ENCODE data around the gene ZP2. TPM values are rescaled to one million over a fixed set of nuclear protein-coding genes. Genes with fewer than 3 reads are reported as not detected.
"Not testable (repeated sequence)": the region's sequence is repeated elsewhere in the genome, so short reads cannot be mapped to it uniquely, and the experiment has no call there.

Gene ZP2
- not detected for total RNA-seq

GRCh38 chr16:21211486-21211885 is at the start of gene ZP2:
Gene ZP2, minus strand, starts transcription at chr16:21211574. Its CDS starts 27 bp downstream, at chr16:21211547.
- Histone ChIP-seq H3K9me3 (no peaks in the 10 kb centered on the region), H3K27me3 (no peaks in the 10 kb centered on the region), H3K4me1 (no peaks in the 10 kb centered on the region), H3K4me3 (no peak within 1 kb of the TSS), H3K27ac (no peak within 1 kb of the TSS), H3K36me3 (no peaks in the 10 kb centered on the region)
- TF ChIP-seq, protein P1, sequence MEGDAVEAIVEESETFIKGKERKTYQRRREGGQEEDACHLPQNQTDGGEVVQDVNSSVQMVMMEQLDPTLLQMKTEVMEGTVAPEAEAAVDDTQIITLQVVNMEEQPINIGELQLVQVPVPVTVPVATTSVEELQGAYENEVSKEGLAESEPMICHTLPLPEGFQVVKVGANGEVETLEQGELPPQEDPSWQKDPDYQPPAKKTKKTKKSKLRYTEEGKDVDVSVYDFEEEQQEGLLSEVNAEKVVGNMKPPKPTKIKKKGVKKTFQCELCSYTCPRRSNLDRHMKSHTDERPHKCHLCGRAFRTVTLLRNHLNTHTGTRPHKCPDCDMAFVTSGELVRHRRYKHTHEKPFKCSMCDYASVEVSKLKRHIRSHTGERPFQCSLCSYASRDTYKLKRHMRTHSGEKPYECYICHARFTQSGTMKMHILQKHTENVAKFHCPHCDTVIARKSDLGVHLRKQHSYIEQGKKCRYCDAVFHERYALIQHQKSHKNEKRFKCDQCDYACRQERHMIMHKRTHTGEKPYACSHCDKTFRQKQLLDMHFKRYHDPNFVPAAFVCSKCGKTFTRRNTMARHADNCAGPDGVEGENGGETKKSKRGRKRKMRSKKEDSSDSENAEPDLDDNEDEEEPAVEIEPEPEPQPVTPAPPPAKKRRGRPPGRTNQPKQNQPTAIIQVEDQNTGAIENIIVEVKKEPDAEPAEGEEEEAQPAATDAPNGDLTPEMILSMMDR (IDR thresholded peaks at IDR 0.05): no peak
- no peak for DNase-seq (ENCODE audit: low spot score in 2 of 2)
- intact Hi-C loops (cut with DNase I): no loop called here

GRCh38 chr16:21257284-21257683 is 45.9 kb upstream of the ZP2 start:
- H3K27ac ChIP-seq: no peak overlapping the region
- no peaks in the 10 kb centered on the region for H3K36me3 ChIP-seq
- H3K4me3 ChIP-seq: no peak overlapping the region
- H3K4me1 ChIP-seq: no peaks in the 10 kb centered on the region
- no peak for DNase-seq (ENCODE audit: low spot score in 2 of 2)
- intact Hi-C loops (cut with DNase I): no loop called here
- TF ChIP-seq, protein P1 (IDR thresholded peaks at IDR 0.05): no peak
- no peaks in the 10 kb centered on the region for H3K9me3 ChIP-seq
- no peaks in the 10 kb centered on the region for H3K27me3 ChIP-seq

GRCh38 chr16:21256636-21257035 is 45.3 kb upstream of the ZP2 start:
- TF ChIP-seq, protein P1 (IDR thresholded peaks at IDR 0.05): no peak
- H3K9me3 ChIP-seq: no peaks in the 10 kb centered on the region
- no peaks in the 10 kb centered on the region for H3K36me3 ChIP-seq
- intact Hi-C loops (cut with DNase I): no loop called here
- H3K27me3 ChIP-seq: no peaks in the 10 kb centered on the region
- H3K27ac ChIP-seq: no peak overlapping the region
- H3K4me3 ChIP-seq: no peak overlapping the region
- DNase-seq (ENCODE audit: low spot score in 2 of 2): no peak
- no peaks in the 10 kb centered on the region for H3K4me1 ChIP-seq

DNA sequence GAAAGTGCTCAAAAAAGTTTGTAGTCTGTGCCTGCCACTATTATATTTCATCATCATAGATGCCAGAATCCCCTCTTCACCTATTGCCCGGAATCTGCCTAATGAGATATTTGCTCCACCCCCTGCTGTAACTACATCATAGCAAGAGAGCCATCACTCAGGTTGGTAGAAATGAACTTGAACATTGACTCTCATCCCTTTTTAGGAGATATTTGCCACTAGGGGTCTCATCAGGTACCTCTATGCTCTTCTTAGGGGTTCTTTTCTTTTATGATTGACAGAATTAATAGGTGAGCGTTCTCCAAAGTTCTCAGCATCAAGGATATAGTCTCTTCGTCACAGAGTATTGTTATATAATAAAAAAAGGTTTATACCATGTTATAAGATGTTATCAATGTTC is 42.1 kb upstream of the ZP2 start:
- Histone ChIP-seq H3K4me3 (no peak overlapping the region), H3K27ac (no peak overlapping the region), H3K27me3 (no peaks in the 10 kb centered on the region), H3K36me3 (no peaks in the 10 kb centered on the region), H3K4me1 (no peaks in the 10 kb centered on the region), H3K9me3 (no peaks in the 10 kb centered on the region)
- TF ChIP-seq, protein P1 (IDR thresholded peaks at IDR 0.05): no peak
- DNase-seq (ENCODE audit: low spot score in 2 of 2): no peak
- intact Hi-C loops (cut with DNase I): no loop called here

DNA sequence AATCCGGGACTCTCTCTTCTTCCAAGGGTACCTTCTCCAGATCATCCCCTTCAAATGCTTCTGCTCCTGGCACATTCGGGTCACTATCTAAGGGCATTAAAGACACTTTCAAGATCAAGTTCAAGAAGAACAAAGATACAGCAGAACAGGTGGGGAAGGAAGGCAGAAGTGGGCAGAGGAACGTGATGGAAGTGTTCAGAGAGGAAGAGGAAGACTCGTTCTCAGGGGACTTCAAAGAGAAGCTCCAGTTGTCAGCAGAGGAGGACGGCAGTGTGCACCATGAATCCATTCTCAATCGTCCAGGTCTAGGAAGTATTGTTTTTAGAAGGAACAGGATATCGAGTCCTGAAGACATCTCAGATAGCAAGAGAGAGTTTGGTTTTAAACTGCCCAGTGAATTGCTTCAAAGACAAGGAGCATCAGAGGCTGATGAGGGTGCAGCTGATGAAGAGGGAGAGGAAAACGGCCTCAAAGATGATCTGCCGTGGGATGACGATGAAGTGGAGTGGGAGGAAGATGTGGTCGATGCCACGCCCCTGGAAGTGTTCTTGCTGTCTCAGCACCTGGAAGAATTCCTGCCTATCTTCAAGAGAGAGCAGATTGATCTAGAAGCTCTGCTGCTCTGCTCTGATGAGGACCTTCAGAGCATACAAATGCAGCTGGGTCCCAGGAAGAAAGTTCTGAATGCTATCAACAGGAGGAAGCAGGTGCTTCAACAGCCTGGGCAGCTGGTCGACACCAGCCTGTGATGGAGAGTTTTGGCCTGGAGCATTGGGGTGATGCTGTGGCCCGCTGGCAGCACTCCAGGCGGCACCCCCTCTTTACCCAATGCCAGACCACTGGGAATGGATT is 38.9 kb upstream of the ZP2 start:
- intact Hi-C loops (cut with DNase I): no loop called here

GRCh38 chr16:21248179-21248578 is 36.8 kb upstream of the ZP2 start:
- H3K4me1 ChIP-seq; H3K9me3 ChIP-seq; intact Hi-C loops (cut with DNase I): not testable (repeated sequence)

More for the DNA sequence above, 38.9 kb upstream of the ZP2 start:
- H3K4me3 ChIP-seq: no peak overlapping the region
- TF ChIP-seq, protein P1 (IDR thresholded peaks at IDR 0.05): no peak
- no peaks in the 10 kb centered on the region for H3K4me1 ChIP-seq
- no peaks in the 10 kb centered on the region for H3K36me3 ChIP-seq
- no peak for DNase-seq (ENCODE audit: low spot score in 2 of 2)
- H3K27ac ChIP-seq: no peak overlapping the region
- no peaks in the 10 kb centered on the region for H3K27me3 ChIP-seq
- no peaks in the 10 kb centered on the region for H3K9me3 ChIP-seq

More at GRCh38 chr16:21248179-21248578, 36.8 kb upstream of the ZP2 start:
- H3K27ac ChIP-seq; H3K36me3 ChIP-seq; DNase-seq (ENCODE audit: low spot score in 2 of 2); H3K4me3 ChIP-seq; H3K27me3 ChIP-seq: not testable (repeated sequence)

All from ascending aorta (tissue), 2 donors.